Measurements from ENCODE around the gene C16orf96. TPM values are rescaled to one million over a fixed set of nuclear protein-coding genes. Genes with fewer than 3 reads are reported as not detected.

C16orf96 gene
- total and polyA plus RNA-seq, 2 donors (not counting 1 experiment from before 2014, with no cell fraction given) = 0.31 to 0.79 TPM

- Histone ChIP-seq H3K9ac (ENCODE audit: low read length) (no peak overlapping the region), H4K20me1 (ENCODE audit: control insufficient read depth, insufficient read depth, low read length, poor library complexity, severe bottlenecking) (no peaks in the 10 kb centered on the region), H3K4me3 (ENCODE audit: control extremely low read depth in 1 of 5, extremely low read depth in 1 of 5, insufficient read depth in 1 of 5, low read depth in 2 of 5, low read length in 4 of 5) (no peak overlapping the region), H3K4me2 (replicated peaks; ENCODE audit: low read depth, low read length, poor library complexity, severe bottlenecking) (no peak overlapping the region), H3K27ac (ENCODE audit: low read length in 2 of 2) (no peak overlapping the region), H3K27me3 (replicated peaks in 1 of 4; ENCODE audit: control extremely low read depth in 1 of 4, control insufficient read depth in 3 of 4, insufficient read depth in 4 of 4, low read length in 3 of 4) (no peaks in the 10 kb centered on the region), H3K79me2 (ENCODE audit: control insufficient read depth, insufficient read depth, low read length) (no peaks in the 10 kb centered on the region), H3K9me3 (ENCODE audit: control extremely low read depth in 1 of 3, control insufficient read depth in 2 of 3, insufficient read depth in 1 of 3, low read length in 2 of 3) (no peaks in the 10 kb centered on the region), H3K36me3 (replicated peaks in 1 of 2; ENCODE audit: control extremely low read depth in 1 of 2, control insufficient read depth in 1 of 2, extremely low read depth in 1 of 2, insufficient read depth in 2 of 2, low read length in 1 of 2) (no peaks in the 10 kb centered on the region), H3K4me1 (ENCODE audit: control insufficient read depth in 2 of 2, insufficient read depth in 2 of 2, low read length in 2 of 2) (no peaks in the 10 kb centered on the region), H2AFZ (ENCODE audit: insufficient read depth, low read depth, low read length, poor library complexity, severe bottlenecking) (no peak overlapping the region)
- Mint-ChIP-seq H3K9me3 (ENCODE audit: insufficient read depth) (no peaks in the 10 kb centered on the region), H3K27ac (no peak overlapping the region), H3K4me1 (no peaks in the 10 kb centered on the region), H3K27me3 (peaks cover 4% of the 10 kb centered on the region), H3K4me3 (no peak overlapping the region)
- 92% methylated on average over 3 of the region's 6 CpGs for WGBS (ENCODE audit: insufficient coverage)
- POLR2A ChIA-PET = no interaction called here
- DNase-seq (no peak), ATAC-seq (ENCODE audit: low read depth) (no peak)
- intact Hi-C loops (cut with micrococcal nuclease) = no loop called here
- no peak for TF ChIP-seq EZH2 (IDR thresholded peaks at IDR 0.05; ENCODE audit: borderline replicate concordance, insufficient read depth, low read depth, low read length, poor library complexity, severe bottlenecking)
- TF ChIP-seq, protein P1, sequence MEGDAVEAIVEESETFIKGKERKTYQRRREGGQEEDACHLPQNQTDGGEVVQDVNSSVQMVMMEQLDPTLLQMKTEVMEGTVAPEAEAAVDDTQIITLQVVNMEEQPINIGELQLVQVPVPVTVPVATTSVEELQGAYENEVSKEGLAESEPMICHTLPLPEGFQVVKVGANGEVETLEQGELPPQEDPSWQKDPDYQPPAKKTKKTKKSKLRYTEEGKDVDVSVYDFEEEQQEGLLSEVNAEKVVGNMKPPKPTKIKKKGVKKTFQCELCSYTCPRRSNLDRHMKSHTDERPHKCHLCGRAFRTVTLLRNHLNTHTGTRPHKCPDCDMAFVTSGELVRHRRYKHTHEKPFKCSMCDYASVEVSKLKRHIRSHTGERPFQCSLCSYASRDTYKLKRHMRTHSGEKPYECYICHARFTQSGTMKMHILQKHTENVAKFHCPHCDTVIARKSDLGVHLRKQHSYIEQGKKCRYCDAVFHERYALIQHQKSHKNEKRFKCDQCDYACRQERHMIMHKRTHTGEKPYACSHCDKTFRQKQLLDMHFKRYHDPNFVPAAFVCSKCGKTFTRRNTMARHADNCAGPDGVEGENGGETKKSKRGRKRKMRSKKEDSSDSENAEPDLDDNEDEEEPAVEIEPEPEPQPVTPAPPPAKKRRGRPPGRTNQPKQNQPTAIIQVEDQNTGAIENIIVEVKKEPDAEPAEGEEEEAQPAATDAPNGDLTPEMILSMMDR (IDR thresholded peaks at IDR 0.05) = no peak
- CTCF ChIA-PET = no interaction called here
Observed at GRCh38 chr16:4570086-4570485, 13.9 kb downstream of the C16orf96 start.

DNA sequence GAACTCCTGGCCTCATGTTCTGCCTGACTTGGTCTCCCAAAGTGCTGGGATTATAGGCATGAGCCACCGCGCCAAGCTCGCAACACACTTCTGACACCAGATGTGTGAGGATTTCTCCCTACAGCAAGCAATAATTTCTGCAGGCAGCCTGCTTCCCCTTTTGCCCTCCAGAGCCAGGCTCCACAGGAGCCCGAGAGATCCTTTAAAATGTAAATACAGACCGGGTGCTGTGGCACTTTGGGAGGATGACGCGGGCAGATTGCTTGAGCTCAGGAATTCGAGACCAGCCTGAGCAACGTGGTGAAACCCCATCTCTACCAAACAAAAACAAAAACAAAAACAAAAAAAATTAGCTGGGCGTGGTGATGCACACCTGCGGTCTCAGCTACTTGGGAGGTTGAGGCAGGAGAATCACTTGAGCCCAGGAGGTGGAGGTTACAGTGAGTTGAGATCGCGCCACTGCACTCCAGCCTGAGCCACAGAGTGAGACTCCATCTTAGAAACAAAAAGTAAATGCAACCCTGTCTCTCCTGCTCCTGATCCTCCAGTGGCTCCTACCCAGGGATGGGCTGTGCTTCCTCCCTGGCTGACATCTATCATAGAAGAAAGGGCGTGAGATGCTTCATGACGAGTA, 14.7 kb downstream of the C16orf96 start:
- no peak overlapping the region for H3K4me3 Mint-ChIP-seq

More for the DNA sequence above, 14.7 kb downstream of the C16orf96 start:
- no peak overlapping the region for H3K27ac ChIP-seq (ENCODE audit: low read length in 2 of 2)
- H3K4me3 ChIP-seq (ENCODE audit: control extremely low read depth in 1 of 5, extremely low read depth in 1 of 5, insufficient read depth in 1 of 5, low read depth in 2 of 5, low read length in 4 of 5) = no peak overlapping the region
- no peak overlapping the region for H2AFZ ChIP-seq (ENCODE audit: insufficient read depth, low read depth, low read length, poor library complexity, severe bottlenecking)
- H3K27ac Mint-ChIP-seq = no peak overlapping the region
- intact Hi-C loops (cut with micrococcal nuclease) = no loop called here
- CTCF ChIA-PET = no interaction called here
- ATAC-seq (ENCODE audit: low read depth) (no peak), DNase-seq (no peak)
- H3K4me1 ChIP-seq (ENCODE audit: control insufficient read depth in 2 of 2, insufficient read depth in 2 of 2, low read length in 2 of 2) = no peaks in the 10 kb centered on the region
- H3K9me3 Mint-ChIP-seq (ENCODE audit: insufficient read depth) = no peaks in the 10 kb centered on the region
- no peak overlapping the region for H3K9ac ChIP-seq (ENCODE audit: low read length)
- H3K4me1 Mint-ChIP-seq = no peaks in the 10 kb centered on the region
- peaks cover 4% of the 10 kb centered on the region for H3K27me3 Mint-ChIP-seq
- no peak overlapping the region for H3K4me2 ChIP-seq (replicated peaks; ENCODE audit: low read depth, low read length, poor library complexity, severe bottlenecking)
- H4K20me1 ChIP-seq (ENCODE audit: control insufficient read depth, insufficient read depth, low read length, poor library complexity, severe bottlenecking) = no peaks in the 10 kb centered on the region
- no peaks in the 10 kb centered on the region for H3K79me2 ChIP-seq (ENCODE audit: control insufficient read depth, insufficient read depth, low read length)
- no peaks in the 10 kb centered on the region for H3K9me3 ChIP-seq (ENCODE audit: control extremely low read depth in 1 of 3, control insufficient read depth in 2 of 3, insufficient read depth in 1 of 3, low read length in 2 of 3)
- H3K27me3 ChIP-seq (replicated peaks in 1 of 4; ENCODE audit: control extremely low read depth in 1 of 4, control insufficient read depth in 3 of 4, insufficient read depth in 4 of 4, low read length in 3 of 4) = no peaks in the 10 kb centered on the region
- WGBS (ENCODE audit: insufficient coverage) = 84% methylated on average over 6 of the region's 15 CpGs
- POLR2A ChIA-PET = no interaction called here
- TF ChIP-seq, protein P1 (IDR thresholded peaks at IDR 0.05) = no peak
- TF ChIP-seq EZH2 (IDR thresholded peaks at IDR 0.05; ENCODE audit: borderline replicate concordance, insufficient read depth, low read depth, low read length, poor library complexity, severe bottlenecking) = no peak
- no peaks in the 10 kb centered on the region for H3K36me3 ChIP-seq (replicated peaks in 1 of 2; ENCODE audit: control extremely low read depth in 1 of 2, control insufficient read depth in 1 of 2, extremely low read depth in 1 of 2, insufficient read depth in 2 of 2, low read length in 1 of 2)
